ENCODE measurements around the gene BID.
"Not testable (repeated sequence)": the region's sequence is repeated elsewhere in the genome, so short reads cannot be mapped to it uniquely, and the experiment has no call there.

BID gene

GRCh38 chr22:17699696-17700340, 74.5 kb downstream of the BID start (continued):
- TF ChIP-seq OSR1 (CRISPR knock-in tag; IDR thresholded peaks at IDR 0.05) (no peak), ARNTL (CRISPR knock-in tag; IDR thresholded peaks at IDR 0.05; ENCODE audit: borderline replicate concordance, low read depth) (no peak)

- TF ChIP-seq PATZ1 (CRISPR knock-in tag; IDR thresholded peaks at IDR 0.05; ENCODE audit: borderline replicate concordance) (no peak), POU6F1 (CRISPR knock-in tag; IDR thresholded peaks at IDR 0.05; ENCODE audit: borderline replicate concordance, low read depth) (no peak), ZC3H10 (CRISPR knock-in tag; IDR thresholded peaks at IDR 0.05) (no peak), ZFP3 (CRISPR knock-in tag; IDR thresholded peaks at IDR 0.05) (no peak), TSHZ2 (CRISPR knock-in tag; IDR thresholded peaks at IDR 0.05) (no peak), RARB (CRISPR knock-in tag; IDR thresholded peaks at IDR 0.05) (no peak), ISL1 (CRISPR knock-in tag; IDR thresholded peaks at IDR 0.05) (no peak)
- no peak for ATAC-seq
These were observed 75.3 kb downstream of the BID start for GRCh38 chr22:17698948-17699347.

GRCh38 chr22:17698276-17698675, 76.0 kb downstream of the BID start:
- ATAC-seq, result not testable (repeated sequence)

GRCh38 chr22:17697196-17697595, 77.1 kb downstream of the BID start:
- not testable (repeated sequence) for ATAC-seq

- TF ChIP-seq SNAI2 (CRISPR knock-in tag; IDR thresholded peaks at IDR 0.05) (no peak), OSR1 (CRISPR knock-in tag; IDR thresholded peaks at IDR 0.05) (no peak), CREB5 (CRISPR knock-in tag; IDR thresholded peaks at IDR 0.05; ENCODE audit: low read depth) (no peak), TOX (CRISPR knock-in tag; IDR thresholded peaks at IDR 0.05; ENCODE audit: borderline replicate concordance) (no peak), ZNF8 (CRISPR knock-in tag; IDR thresholded peaks at IDR 0.05) (no peak)
- no peak for ATAC-seq
These were observed 78.3 kb downstream of the BID start for GRCh38 chr22:17695986-17696385.

GRCh38 chr22:17694752-17695151, 79.5 kb downstream of the BID start:
- ATAC-seq, result no peak
- TF ChIP-seq CREB5 (CRISPR knock-in tag; IDR thresholded peaks at IDR 0.05; ENCODE audit: low read depth) (no peak), TSHZ2 (CRISPR knock-in tag; IDR thresholded peaks at IDR 0.05) (no peak), GLIS3 (CRISPR knock-in tag; IDR thresholded peaks at IDR 0.05) (no peak), POU6F1 (CRISPR knock-in tag; IDR thresholded peaks at IDR 0.05; ENCODE audit: borderline replicate concordance, low read depth) (no peak), ARNTL (CRISPR knock-in tag; IDR thresholded peaks at IDR 0.05; ENCODE audit: borderline replicate concordance, low read depth) (no peak), BACH2 (CRISPR knock-in tag; IDR thresholded peaks at IDR 0.05; ENCODE audit: borderline replicate concordance) (no peak), ZFP30 (CRISPR knock-in tag; IDR thresholded peaks at IDR 0.05) (no peak), SNAI2 (CRISPR knock-in tag; IDR thresholded peaks at IDR 0.05) (no peak), RARB (CRISPR knock-in tag; IDR thresholded peaks at IDR 0.05) (no peak), TCF4 (CRISPR knock-in tag; IDR thresholded peaks at IDR 0.05; ENCODE audit: borderline replicate concordance) (no peak)

All from SK-N-SH treated with all-trans-retinoic acid at 6 μM for 48 hours (cell line).